ENCODE results near the gene B3GALNT2.
"Not testable (repeated sequence)": the region's sequence is repeated elsewhere in the genome, so short reads cannot be mapped to it uniquely, and the experiment has no call there.

B3GALNT2 gene

GRCh38 chr1:235504122-235504493, at the start of gene B3GALNT2:
Gene B3GALNT2, minus strand, starts transcription at chr1:235504452. Its CDS starts 200 bp downstream, at chr1:235504252.
- no peak for DNase-seq

- no peak for DNase-seq
Measured at GRCh38 chr1:235553112-235553551, 48.9 kb upstream of the B3GALNT2 start.

GRCh38 chr1:235552146-235552716, 48.0 kb upstream of the B3GALNT2 start:
- no peak for DNase-seq

- no peak for DNase-seq
Measured at GRCh38 chr1:235549351-235550139, 45.3 kb upstream of the B3GALNT2 start.

GRCh38 chr1:235546369-235547155, 42.3 kb upstream of the B3GALNT2 start:
- DNase-seq: not testable (repeated sequence)

- DNase-seq: no peak
Measured at GRCh38 chr1:235545292-235545930, 41.2 kb upstream of the B3GALNT2 start.

- not testable (repeated sequence) for DNase-seq
Measured at GRCh38 chr1:235542845-235543244, 38.6 kb upstream of the B3GALNT2 start.

GRCh38 chr1:235533476-235534168, 29.4 kb upstream of the B3GALNT2 start:
- no peak for DNase-seq

GRCh38 chr1:235532360-235532759, 28.1 kb upstream of the B3GALNT2 start:
- DNase-seq: no peak

GRCh38 chr1:235527196-235527814, 23.1 kb upstream of the B3GALNT2 start:
- no peak for DNase-seq

- DNase-seq: no peak
Measured at GRCh38 chr1:235525314-235525713, 21.1 kb upstream of the B3GALNT2 start.

GRCh38 chr1:235516862-235517446, 12.7 kb upstream of the B3GALNT2 start:
- no peak for DNase-seq

GRCh38 chr1:235515844-235516512, 11.7 kb upstream of the B3GALNT2 start:
- DNase-seq: no peak

GRCh38 chr1:235513495-235514366, 9.5 kb upstream of the B3GALNT2 start:
- peak; percentile 3 for DNase-seq

GRCh38 chr1:235511470-235512240, 7.4 kb upstream of the B3GALNT2 start:
- no peak for DNase-seq

GRCh38 chr1:235510823-235511222, 6.6 kb upstream of the B3GALNT2 start:
- DNase-seq: no peak

GRCh38 chr1:235507623-235508022, 3.4 kb upstream of the B3GALNT2 start:
- DNase-seq: no peak

GRCh38 chr1:235504494-235505222, 406 bp upstream of the B3GALNT2 start:
- peak; percentile 87 for DNase-seq
